Measurements from ENCODE around the gene PPP4R4. TPM values are rescaled to one million over a fixed set of nuclear protein-coding genes. Genes with fewer than 3 reads are reported as not detected.
"Not testable (repeated sequence)": the region's sequence is repeated elsewhere in the genome, so short reads cannot be mapped to it uniquely, and the experiment has no call there.

The PPP4R4 gene
- total RNA-seq, 2 donors from 2014 or later: 1.8 to 68.2 TPM

GRCh38 chr14:94180655-94181271, 6.6 kb downstream of the PPP4R4 start:
- Mint-ChIP-seq H3K36me3 (ENCODE audit: low read depth) (peaks cover 59% of the 10 kb centered on the region), H3K27me3 (no peaks in the 10 kb centered on the region), H3K9me3 (no peaks in the 10 kb centered on the region), H3K4me1 (peaks cover 19% of the 10 kb centered on the region), H3K27ac (peak overlapping the region; percentile 78), H3K4me3 (peak overlapping the region; percentile 77)
- peak; percentile 63 for ATAC-seq (replicated peaks)

- Mint-ChIP-seq H3K9me3 (no peaks in the 10 kb centered on the region), H3K27me3 (no peaks in the 10 kb centered on the region), H3K4me1 (peaks cover 18% of the 10 kb centered on the region), H3K27ac (no peak overlapping the region), H3K36me3 (ENCODE audit: low read depth) (peaks cover 59% of the 10 kb centered on the region), H3K4me3 (peak overlapping the region; percentile 11)
- ATAC-seq (replicated peaks): no peak
Observed at GRCh38 chr14:94181835-94182234, 7.7 kb downstream of the PPP4R4 start.

GRCh38 chr14:94192536-94192935, 18.4 kb downstream of the PPP4R4 start:
- Mint-ChIP-seq H3K36me3 (ENCODE audit: low read depth) (peaks cover 46% of the 10 kb centered on the region), H3K4me3 (no peak overlapping the region), H3K27ac (no peak overlapping the region), H3K27me3 (peaks cover 6% of the 10 kb centered on the region), H3K4me1 (peaks cover 3% of the 10 kb centered on the region), H3K9me3 (no peaks in the 10 kb centered on the region)
- no peak for ATAC-seq (replicated peaks)

GRCh38 chr14:94193776-94194175, 19.7 kb downstream of the PPP4R4 start:
- Mint-ChIP-seq H3K36me3 (ENCODE audit: low read depth) (peaks cover 48% of the 10 kb centered on the region), H3K27ac (no peak overlapping the region), H3K4me3 (no peak overlapping the region), H3K4me1 (no peaks in the 10 kb centered on the region), H3K27me3 (peaks cover 4% of the 10 kb centered on the region), H3K9me3 (no peaks in the 10 kb centered on the region)
- ATAC-seq (replicated peaks): no peak

- Mint-ChIP-seq H3K27me3 (peaks cover 4% of the 10 kb centered on the region), H3K27ac (no peak overlapping the region), H3K36me3 (ENCODE audit: low read depth) (peaks cover 52% of the 10 kb centered on the region), H3K4me3 (no peak overlapping the region), H3K4me1 (no peaks in the 10 kb centered on the region), H3K9me3 (peaks cover 7% of the 10 kb centered on the region)
- ATAC-seq (replicated peaks): no peak
Observed at GRCh38 chr14:94196057-94196456, 21.9 kb downstream of the PPP4R4 start.

- Mint-ChIP-seq H3K4me1 (no peaks in the 10 kb centered on the region), H3K27ac (no peak overlapping the region), H3K27me3 (no peaks in the 10 kb centered on the region), H3K36me3 (ENCODE audit: low read depth) (peaks cover 6% of the 10 kb centered on the region), H3K9me3 (peaks cover 7% of the 10 kb centered on the region), H3K4me3 (no peak overlapping the region)
- ATAC-seq (replicated peaks): no peak
Observed at GRCh38 chr14:94203473-94204210, 29.5 kb downstream of the PPP4R4 start.

GRCh38 chr14:94213021-94213420, 38.9 kb downstream of the PPP4R4 start:
- Mint-ChIP-seq H3K9me3 (peaks cover 4% of the 10 kb centered on the region), H3K4me3 (no peak overlapping the region), H3K27ac (no peak overlapping the region), H3K4me1 (peaks cover 11% of the 10 kb centered on the region), H3K36me3 (ENCODE audit: low read depth) (peaks cover 51% of the 10 kb centered on the region), H3K27me3 (peaks cover 5% of the 10 kb centered on the region)
- ATAC-seq (replicated peaks): peak; percentile 65

GRCh38 chr14:94213741-94214140, 39.6 kb downstream of the PPP4R4 start:
- peaks cover 5% of the 10 kb centered on the region for H3K27me3 Mint-ChIP-seq
- peaks cover 4% of the 10 kb centered on the region for H3K9me3 Mint-ChIP-seq
- H3K27ac Mint-ChIP-seq: no peak overlapping the region
- no peak overlapping the region for H3K4me3 Mint-ChIP-seq
- peaks cover 58% of the 10 kb centered on the region for H3K36me3 Mint-ChIP-seq (ENCODE audit: low read depth)
- ATAC-seq (replicated peaks): no peak
- peaks cover 18% of the 10 kb centered on the region for H3K4me1 Mint-ChIP-seq

- no peak for ATAC-seq (replicated peaks)
- H3K9me3 Mint-ChIP-seq: peaks cover 4% of the 10 kb centered on the region
- peaks cover 58% of the 10 kb centered on the region for H3K36me3 Mint-ChIP-seq (ENCODE audit: low read depth)
- H3K4me3 Mint-ChIP-seq: no peak overlapping the region
- peaks cover 13% of the 10 kb centered on the region for H3K4me1 Mint-ChIP-seq
- no peak overlapping the region for H3K27ac Mint-ChIP-seq
- H3K27me3 Mint-ChIP-seq: no peaks in the 10 kb centered on the region
Observed at GRCh38 chr14:94217116-94217515, 43.0 kb downstream of the PPP4R4 start.

GRCh38 chr14:94218198-94218886, 44.2 kb downstream of the PPP4R4 start:
- H3K9me3 Mint-ChIP-seq, H3K27ac Mint-ChIP-seq, H3K27me3 Mint-ChIP-seq: not testable (repeated sequence)
- Mint-ChIP-seq H3K4me1 (peaks cover 11% of the 10 kb centered on the region), H3K4me3 (peak overlapping the region; percentile 56), H3K36me3 (ENCODE audit: low read depth) (peaks cover 61% of the 10 kb centered on the region)
- ATAC-seq (replicated peaks): peak; percentile 32

GRCh38 chr14:94224040-94224439, 49.9 kb downstream of the PPP4R4 start:
- no peak for ATAC-seq (replicated peaks)
- Mint-ChIP-seq H3K4me1 (peaks cover 4% of the 10 kb centered on the region), H3K9me3 (no peaks in the 10 kb centered on the region), H3K36me3 (ENCODE audit: low read depth) (peaks cover 55% of the 10 kb centered on the region), H3K4me3 (no peak overlapping the region), H3K27ac (no peak overlapping the region), H3K27me3 (peaks cover under 1% of the 10 kb centered on the region)

GRCh38 chr14:94225460-94226378, 51.6 kb downstream of the PPP4R4 start:
- no peaks in the 10 kb centered on the region for H3K9me3 Mint-ChIP-seq
- H3K27ac Mint-ChIP-seq: no peak overlapping the region
- H3K4me3 Mint-ChIP-seq: no peak overlapping the region
- no peak for ATAC-seq (replicated peaks)
- H3K36me3 Mint-ChIP-seq (ENCODE audit: low read depth): peaks cover 58% of the 10 kb centered on the region
- H3K27me3 Mint-ChIP-seq: peaks cover 3% of the 10 kb centered on the region
- peaks cover 4% of the 10 kb centered on the region for H3K4me1 Mint-ChIP-seq

GRCh38 chr14:94227029-94227428, 52.9 kb downstream of the PPP4R4 start:
- no peak for ATAC-seq (replicated peaks)
- Mint-ChIP-seq H3K4me3 (no peak overlapping the region), H3K27ac (no peak overlapping the region), H3K4me1 (peaks cover 4% of the 10 kb centered on the region), H3K27me3 (peaks cover 3% of the 10 kb centered on the region), H3K9me3 (no peaks in the 10 kb centered on the region), H3K36me3 (ENCODE audit: low read depth) (peaks cover 63% of the 10 kb centered on the region)

GRCh38 chr14:94237046-94237445, 62.9 kb downstream of the PPP4R4 start:
- Mint-ChIP-seq H3K4me1 (peaks cover 5% of the 10 kb centered on the region), H3K9me3 (no peaks in the 10 kb centered on the region), H3K4me3 (no peak overlapping the region), H3K36me3 (ENCODE audit: low read depth) (peaks cover 80% of the 10 kb centered on the region), H3K27me3 (no peaks in the 10 kb centered on the region), H3K27ac (no peak overlapping the region)
- ATAC-seq (replicated peaks): no peak

Measured in activated T-helper 17 cell treated with anti-CD3 and anti-CD28 coated beads, Interleukin-2, amount 50 U/mL, for 72 hours (primary cell).